Measurements from ENCODE around the gene C4orf50.

C4orf50 gene

GRCh38 chr4:6013564-6013963 is 4.7 kb downstream of the C4orf50 start:
- Histone ChIP-seq H3K9ac (no peak overlapping the region), H3K4me2 (no peak overlapping the region), H4K20me1 (peaks cover 0 to 11% (median 5%) of the 10 kb centered on the region in 11 experiments; a peak in 8 of 22 replicates), H3K27me3 (peaks cover 10 to 18% (median 14%) of the 10 kb centered on the region in 11 experiments), H3K9me3 (replicated peaks in 1 of 11) (no peaks in the 10 kb centered on the region), H3K36me3 (no peaks in the 10 kb centered on the region), H3K4me1 (peaks cover 0 to 36% (median 25%) of the 10 kb centered on the region in 10 experiments; a peak in 17 of 20 replicates), H3K4me3 (no peak overlapping the region), H3K27ac (no peak overlapping the region)
- TF ChIP-seq Cebpa-rat (IDR thresholded peaks at IDR 0.05): no peak

GRCh38 chr4:6012200-6012599 is 6.0 kb downstream of the C4orf50 start:
- Histone ChIP-seq H3K9me3 (replicated peaks in 1 of 11) (no peaks in the 10 kb centered on the region), H3K4me2 (peak overlapping the region in 5 of 11 experiments; percentile 54 to 75 (median 67); a peak in 5 of 22 replicates), H3K27me3 (peaks cover 22 to 31% (median 27%) of the 10 kb centered on the region in 11 experiments), H3K4me3 (no peak overlapping the region), H3K4me1 (peaks cover 6 to 45% (median 33%) of the 10 kb centered on the region in 10 experiments; a peak in 17 of 20 replicates), H3K27ac (no peak overlapping the region), H3K9ac (no peak overlapping the region), H3K36me3 (no peaks in the 10 kb centered on the region), H4K20me1 (peaks cover 0 to 19% (median 11%) of the 10 kb centered on the region in 11 experiments; a peak in 11 of 22 replicates)
- TF ChIP-seq Cebpa-rat (IDR thresholded peaks at IDR 0.05): no peak

- no peak overlapping the region for H3K27ac ChIP-seq
- peak overlapping the region in 10 of 11 experiments; percentile 8 to 75 (median 62); a peak in 18 of 22 replicates for H3K4me2 ChIP-seq
- peaks cover 6 to 45% (median 33%) of the 10 kb centered on the region in 10 experiments; a peak in 17 of 20 replicates for H3K4me1 ChIP-seq
- no peaks in the 10 kb centered on the region for H3K9me3 ChIP-seq (replicated peaks in 1 of 11)
- peaks cover 0 to 19% (median 11%) of the 10 kb centered on the region in 11 experiments; a peak in 11 of 22 replicates for H4K20me1 ChIP-seq
- H3K9ac ChIP-seq: no peak overlapping the region
- no peaks in the 10 kb centered on the region for H3K36me3 ChIP-seq
- no peak overlapping the region for H3K4me3 ChIP-seq
- no peak for TF ChIP-seq Cebpa-rat (IDR thresholded peaks at IDR 0.05)
- peaks cover 24 to 35% (median 30%) of the 10 kb centered on the region in 11 experiments for H3K27me3 ChIP-seq
Observed at GRCh38 chr4:6011686-6012085, 6.5 kb downstream of the C4orf50 start.

GRCh38 chr4:6011271-6011671 is 7.0 kb downstream of the C4orf50 start:
- Histone ChIP-seq H3K36me3 (no peaks in the 10 kb centered on the region), H3K27ac (no peak overlapping the region), H3K4me2 (peak overlapping the region in 10 of 11 experiments; percentile 8 to 75 (median 62); a peak in 17 of 22 replicates), H4K20me1 (peaks cover 0 to 19% (median 11%) of the 10 kb centered on the region in 11 experiments; a peak in 11 of 22 replicates), H3K9ac (no peak overlapping the region), H3K4me1 (peaks cover 6 to 45% (median 33%) of the 10 kb centered on the region in 10 experiments; a peak in 17 of 20 replicates), H3K9me3 (replicated peaks in 1 of 11) (no peaks in the 10 kb centered on the region), H3K27me3 (peaks cover 24 to 39% (median 31%) of the 10 kb centered on the region in 11 experiments), H3K4me3 (no peak overlapping the region)
- TF ChIP-seq Cebpa-rat (IDR thresholded peaks at IDR 0.05): no peak

- Histone ChIP-seq H3K9me3 (replicated peaks in 1 of 11) (no peaks in the 10 kb centered on the region), H3K9ac (no peak overlapping the region), H3K27me3 (peaks cover 24 to 39% (median 34%) of the 10 kb centered on the region in 11 experiments), H3K4me3 (no peak overlapping the region), H3K4me2 (peak overlapping the region in 7 of 11 experiments; percentile 54 to 75 (median 67); a peak in 13 of 22 replicates), H4K20me1 (peaks cover 0 to 19% (median 11%) of the 10 kb centered on the region in 11 experiments; a peak in 11 of 22 replicates), H3K36me3 (no peaks in the 10 kb centered on the region), H3K4me1 (peaks cover 6 to 45% (median 33%) of the 10 kb centered on the region in 10 experiments; a peak in 17 of 20 replicates), H3K27ac (no peak overlapping the region)
- TF ChIP-seq Cebpa-rat (IDR thresholded peaks at IDR 0.05): no peak
Observed at GRCh38 chr4:6010789-6011188, 7.4 kb downstream of the C4orf50 start.

- H3K4me1 ChIP-seq: peaks cover 6 to 56% (median 36%) of the 10 kb centered on the region in 10 experiments; a peak in 17 of 20 replicates
- H3K9me3 ChIP-seq (replicated peaks in 1 of 11): no peaks in the 10 kb centered on the region
- peaks cover 0 to 19% (median 11%) of the 10 kb centered on the region in 11 experiments; a peak in 11 of 22 replicates for H4K20me1 ChIP-seq
- H3K27me3 ChIP-seq: peaks cover 24 to 39% (median 34%) of the 10 kb centered on the region in 11 experiments
- H3K9ac ChIP-seq: no peak overlapping the region
- H3K27ac ChIP-seq: no peak overlapping the region
- H3K4me2 ChIP-seq: peak overlapping the region in 4 of 11 experiments; percentile 1 to 81 (median 64); a peak in 2 of 22 replicates
- no peaks in the 10 kb centered on the region for H3K36me3 ChIP-seq
- H3K4me3 ChIP-seq: no peak overlapping the region
- TF ChIP-seq Cebpa-rat (IDR thresholded peaks at IDR 0.05): no peak
Observed at GRCh38 chr4:6009452-6009851, 8.8 kb downstream of the C4orf50 start.

- Histone ChIP-seq H4K20me1 (peaks cover 0 to 19% (median 11%) of the 10 kb centered on the region in 11 experiments; a peak in 11 of 22 replicates), H3K4me1 (peaks cover 6 to 56% (median 36%) of the 10 kb centered on the region in 10 experiments; a peak in 17 of 20 replicates), H3K27me3 (peaks cover 24 to 39% (median 34%) of the 10 kb centered on the region in 11 experiments), H3K9me3 (replicated peaks in 1 of 11) (peaks cover 0 to 4% (median 0%) of the 10 kb centered on the region in 11 experiments; a peak in 6 of 22 replicates), H3K36me3 (no peaks in the 10 kb centered on the region), H3K4me2 (peak overlapping the region in 8 of 11 experiments; percentile 48 to 81 (median 76); a peak in 14 of 22 replicates), H3K27ac (no peak overlapping the region), H3K4me3 (no peak overlapping the region), H3K9ac (no peak overlapping the region)
- TF ChIP-seq Cebpa-rat (IDR thresholded peaks at IDR 0.05): no peak
Observed at GRCh38 chr4:6008766-6009385, 9.4 kb downstream of the C4orf50 start.

- Histone ChIP-seq H3K27me3 (peaks cover 24 to 39% (median 34%) of the 10 kb centered on the region in 11 experiments), H3K4me3 (peak overlapping the region in 6 of 10 experiments; percentile 7 to 39 (median 23); a peak in 4 of 20 replicates), H3K27ac (no peak overlapping the region)
Observed at GRCh38 chr4:6008092-6008551, 10.1 kb downstream of the C4orf50 start.

More at GRCh38 chr4:6008092-6008551, 10.1 kb downstream of the C4orf50 start:
- peaks cover 0 to 19% (median 11%) of the 10 kb centered on the region in 11 experiments; a peak in 11 of 22 replicates for H4K20me1 ChIP-seq
- H3K36me3 ChIP-seq: no peaks in the 10 kb centered on the region
- peaks cover 6 to 56% (median 36%) of the 10 kb centered on the region in 10 experiments; a peak in 17 of 20 replicates for H3K4me1 ChIP-seq
- TF ChIP-seq Cebpa-rat (IDR thresholded peaks at IDR 0.05): no peak
- H3K4me2 ChIP-seq: peak overlapping the region; percentile 48 to 81 (median 75)
- H3K9ac ChIP-seq: no peak overlapping the region
- H3K9me3 ChIP-seq (replicated peaks in 1 of 11): peaks cover 0 to 5% (median 0%) of the 10 kb centered on the region in 11 experiments; a peak in 6 of 22 replicates

Measured in BLaER1 treated with 17β-estradiol and CSF1 and Interleukin-3, amounts not matched to agents 10 nM and 100 nM (cell line).